ENCODE measurements around the gene TXNDC17. TPM values are rescaled to one million over a fixed set of nuclear protein-coding genes. Genes with fewer than 3 reads are reported as not detected.
"Not testable (repeated sequence)": the region's sequence is repeated elsewhere in the genome, so short reads cannot be mapped to it uniquely, and the experiment has no call there.

The TXNDC17 gene
- total RNA-seq, 4 donors from 2014 or later: 2.8 to 108 (median 51.5) TPM

DNA sequence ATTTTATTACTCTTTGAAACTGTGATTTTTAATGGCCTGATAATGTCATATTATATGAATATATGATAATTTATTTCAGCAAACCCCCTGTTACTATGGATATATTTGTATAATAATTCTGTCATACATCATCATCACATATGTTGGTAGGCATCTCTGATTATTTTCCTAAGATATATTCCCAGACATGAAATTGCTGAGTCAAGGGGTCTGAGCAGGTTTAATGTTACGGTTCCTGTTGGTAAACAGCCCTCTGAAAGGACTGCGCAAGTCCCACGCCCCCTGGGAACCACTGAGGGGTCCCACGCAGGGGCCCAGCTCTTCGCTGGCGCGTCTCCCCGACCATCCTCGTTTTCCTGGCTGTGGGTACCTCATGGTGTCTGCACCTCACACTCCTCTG, 48.1 kb downstream of the TXNDC17 start:
- H3K9me3 ChIP-seq: no peaks in the 10 kb centered on the region
- no peak for DNase-seq
- no peaks in the 10 kb centered on the region for H3K36me3 ChIP-seq
- H3K4me1 ChIP-seq: no peaks in the 10 kb centered on the region
- H3K27me3 ChIP-seq: no peaks in the 10 kb centered on the region
- H3K27ac ChIP-seq: no peak overlapping the region
- no peak overlapping the region for H3K4me3 ChIP-seq
- intact Hi-C loops (cut with DNase I; ENCODE audit: low total_unique reads): no loop called here
- no peak for TF ChIP-seq POLR2A (IDR thresholded peaks at IDR 0.05)

DNA sequence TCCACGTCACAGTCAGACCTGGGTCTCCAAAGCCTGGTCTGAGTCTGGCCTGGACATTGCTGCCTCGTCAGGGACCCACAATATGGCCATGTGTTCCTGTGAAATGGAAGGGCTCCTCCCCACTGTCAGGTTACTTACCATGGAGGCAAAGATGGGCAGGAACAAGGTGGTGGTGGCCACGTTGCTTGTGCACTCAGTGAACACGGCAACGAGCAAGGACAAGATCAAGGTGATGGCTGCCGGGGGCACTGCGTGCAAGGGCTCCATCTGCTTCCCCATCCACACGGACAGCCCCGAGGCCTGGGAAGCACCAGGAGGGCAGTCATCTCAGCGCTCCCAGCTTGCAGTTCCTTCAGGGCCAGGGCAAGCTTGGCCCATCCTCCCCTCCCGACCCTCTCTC, 49.8 kb downstream of the TXNDC17 start:
- H3K4me3 ChIP-seq: no peak overlapping the region
- no peaks in the 10 kb centered on the region for H3K36me3 ChIP-seq
- no peaks in the 10 kb centered on the region for H3K4me1 ChIP-seq
- DNase-seq: no peak
- H3K27me3 ChIP-seq: no peaks in the 10 kb centered on the region
- H3K9me3 ChIP-seq: no peaks in the 10 kb centered on the region
- TF ChIP-seq, protein P1, sequence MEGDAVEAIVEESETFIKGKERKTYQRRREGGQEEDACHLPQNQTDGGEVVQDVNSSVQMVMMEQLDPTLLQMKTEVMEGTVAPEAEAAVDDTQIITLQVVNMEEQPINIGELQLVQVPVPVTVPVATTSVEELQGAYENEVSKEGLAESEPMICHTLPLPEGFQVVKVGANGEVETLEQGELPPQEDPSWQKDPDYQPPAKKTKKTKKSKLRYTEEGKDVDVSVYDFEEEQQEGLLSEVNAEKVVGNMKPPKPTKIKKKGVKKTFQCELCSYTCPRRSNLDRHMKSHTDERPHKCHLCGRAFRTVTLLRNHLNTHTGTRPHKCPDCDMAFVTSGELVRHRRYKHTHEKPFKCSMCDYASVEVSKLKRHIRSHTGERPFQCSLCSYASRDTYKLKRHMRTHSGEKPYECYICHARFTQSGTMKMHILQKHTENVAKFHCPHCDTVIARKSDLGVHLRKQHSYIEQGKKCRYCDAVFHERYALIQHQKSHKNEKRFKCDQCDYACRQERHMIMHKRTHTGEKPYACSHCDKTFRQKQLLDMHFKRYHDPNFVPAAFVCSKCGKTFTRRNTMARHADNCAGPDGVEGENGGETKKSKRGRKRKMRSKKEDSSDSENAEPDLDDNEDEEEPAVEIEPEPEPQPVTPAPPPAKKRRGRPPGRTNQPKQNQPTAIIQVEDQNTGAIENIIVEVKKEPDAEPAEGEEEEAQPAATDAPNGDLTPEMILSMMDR (IDR thresholded peaks at IDR 0.05): no peak
- no peak for TF ChIP-seq POLR2A (IDR thresholded peaks at IDR 0.05)
- H3K27ac ChIP-seq: no peak overlapping the region
- intact Hi-C loops (cut with DNase I; ENCODE audit: low total_unique reads): no loop called here

DNA sequence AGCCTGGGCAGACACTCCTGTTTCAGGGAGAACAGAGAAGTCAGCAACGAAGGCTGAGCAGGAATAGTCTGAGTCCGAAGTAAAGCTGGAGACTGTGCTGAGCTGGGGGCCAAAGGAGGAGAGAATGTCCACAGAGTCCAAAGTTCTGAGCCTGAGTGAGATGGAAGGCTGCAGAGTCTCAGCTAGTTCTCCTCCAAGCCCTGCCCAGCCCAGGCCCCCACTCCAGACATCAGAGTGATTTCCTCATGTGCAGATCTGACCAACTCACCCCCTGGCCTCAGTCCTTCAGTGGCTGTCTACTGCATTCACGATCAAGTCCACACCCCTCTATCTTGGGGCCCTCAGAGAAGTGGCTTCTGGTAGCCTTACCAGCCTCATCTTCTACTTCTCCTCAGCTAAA, 50.7 kb downstream of the TXNDC17 start:
- no peak overlapping the region for H3K4me3 ChIP-seq
- no peak for DNase-seq
- no peaks in the 10 kb centered on the region for H3K27me3 ChIP-seq
- H3K27ac ChIP-seq: no peak overlapping the region
- no peaks in the 10 kb centered on the region for H3K36me3 ChIP-seq
- no peaks in the 10 kb centered on the region for H3K9me3 ChIP-seq
- H3K4me1 ChIP-seq: no peaks in the 10 kb centered on the region
- intact Hi-C loops (cut with DNase I; ENCODE audit: low total_unique reads): no loop called here
- TF ChIP-seq, protein P1 (IDR thresholded peaks at IDR 0.05): no peak
- no peak for TF ChIP-seq POLR2A (IDR thresholded peaks at IDR 0.05)

DNA sequence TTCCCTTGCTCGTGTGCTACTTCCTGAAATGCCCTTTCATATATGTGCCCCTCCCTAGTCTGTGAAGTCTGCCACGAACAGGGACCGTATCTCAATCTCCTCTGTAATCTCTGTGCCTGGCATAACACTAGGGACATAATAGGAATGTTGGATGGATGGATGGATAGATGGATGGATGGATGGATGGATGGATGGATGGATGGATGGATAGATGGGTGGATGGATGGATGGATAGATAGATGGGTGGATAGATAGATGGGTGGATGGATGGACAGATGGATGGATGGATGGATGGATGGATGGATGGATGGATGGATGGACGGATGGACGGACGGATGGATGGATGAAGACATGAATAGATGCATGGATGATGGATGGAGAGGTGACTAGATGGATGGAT, 51.1 kb downstream of the TXNDC17 start:
- H3K27ac ChIP-seq; H3K9me3 ChIP-seq; H3K4me3 ChIP-seq; H3K27me3 ChIP-seq; DNase-seq; H3K36me3 ChIP-seq; H3K4me1 ChIP-seq; intact Hi-C loops (cut with DNase I; ENCODE audit: low total_unique reads): not testable (repeated sequence)

Small RNAs within 50 kb of the gene (microRNA-seq; reads per million reads assigned to microRNA genes)
- gene MIR4520-1 (ENCODE audit: borderline microRNAs expressed, borderline replicate concordance): not detected
- gene MIR4520-2 (ENCODE audit: borderline microRNAs expressed, borderline replicate concordance): not detected

Small RNAs within 50 kb of the gene (small RNA-seq; reads per million reads assigned to genes)
- gene MIR4520-1 (not detected), gene RNA5SP435 (0.60 reads per million, percentile 11 among the genes with 10 or more reads in this experiment)

Other genes starting within 250 kb of the TXNDC17 start
- gene AIPL1, start 205.9 kb upstream of the TXNDC17 start, total RNA-seq: not detected
- 10 to 100 TPM in 1 of 4 donors, not detected in 3; 16.0 TPM for gene PIMREG, start 196.6 kb upstream of the TXNDC17 start, total RNA-seq
- 1 to 10 TPM in 3 of 4 donors, under 1 TPM in 1; 0.59 to 9.3 (median 6.1) TPM for gene PITPNM3, start 84.5 kb upstream of the TXNDC17 start, total RNA-seq
- gene KIAA0753, start 349 bp upstream of the TXNDC17 start, total RNA-seq: 10 to 100 TPM in 3 of 4 donors, 1 to 10 TPM in 1; 6.2 to 52.3 (median 28.8) TPM
- 10 to 100 TPM in 3 of 4 donors, 1 to 10 TPM in 1; 1.5 to 49.7 (median 15.7) TPM for gene MED31, start 10.5 kb downstream of the TXNDC17 start, total RNA-seq
- gene C17orf100, start 10.7 kb downstream of the TXNDC17 start, total RNA-seq: 1 to 10 TPM in 3 of 4 donors, under 1 TPM in 1; 0.26 to 3.2 (median 1.3) TPM
- gene SLC13A5, start 72.3 kb downstream of the TXNDC17 start, total RNA-seq: 1 to 10 TPM in 1 of 4 donors, under 1 TPM in 1, not detected in 2; 0.61 to 2.8 TPM
- 100 to 1,000 TPM in 1 of 4 donors, 10 to 100 TPM in 3; 16.5 to 139 (median 63.9) TPM for gene XAF1, start 115.0 kb downstream of the TXNDC17 start, total RNA-seq
- gene FBXO39, start 135.2 kb downstream of the TXNDC17 start, total RNA-seq: 1 to 10 TPM in 2 of 4 donors, under 1 TPM in 1, not detected in 1; 0.76 to 4.7 (median 2.0) TPM
- 1 to 10 TPM in 1 of 4 donors, under 1 TPM in 1, not detected in 2; 0.12 to 2.4 TPM for gene TEKT1, start 190.7 kb downstream of the TXNDC17 start, total RNA-seq

Data from uterus (tissue), 4 donors.